Measurements from ENCODE around the gene BUB3.
A peak's percentile ranks its signal among the peaks of the same experiment; 100 is the strongest.

BUB3 gene

DNA sequence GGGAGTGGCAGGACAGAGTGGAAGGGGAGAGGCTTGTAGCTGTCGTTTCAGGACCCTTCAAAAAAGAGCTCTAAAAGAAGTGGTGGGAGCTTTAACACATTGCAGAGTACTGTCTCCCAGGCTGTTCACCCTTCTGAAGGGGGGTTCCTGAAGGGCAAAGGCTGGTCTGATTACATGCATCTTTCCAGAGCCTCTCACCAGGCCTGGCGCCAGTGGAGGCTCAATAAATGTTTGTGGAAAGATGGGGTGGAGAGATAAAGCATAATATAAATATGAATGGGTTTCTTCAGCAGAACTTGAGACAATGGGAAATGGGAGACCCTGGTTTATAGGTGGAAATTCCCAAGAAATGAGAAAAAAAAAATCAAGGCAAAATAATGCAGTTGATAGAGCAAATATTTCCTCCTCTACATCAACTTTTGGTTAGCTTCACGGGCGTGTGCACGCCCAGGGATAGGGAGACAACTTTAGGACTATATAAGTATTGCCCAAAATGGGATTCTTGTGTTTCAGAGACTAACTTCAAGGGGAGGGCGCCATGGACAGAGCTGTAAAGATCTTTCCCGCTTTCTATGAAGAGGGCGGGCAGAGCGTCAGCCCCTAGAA, 613 bp upstream of the BUB3 start:
- TF ChIP-seq, protein P1, sequence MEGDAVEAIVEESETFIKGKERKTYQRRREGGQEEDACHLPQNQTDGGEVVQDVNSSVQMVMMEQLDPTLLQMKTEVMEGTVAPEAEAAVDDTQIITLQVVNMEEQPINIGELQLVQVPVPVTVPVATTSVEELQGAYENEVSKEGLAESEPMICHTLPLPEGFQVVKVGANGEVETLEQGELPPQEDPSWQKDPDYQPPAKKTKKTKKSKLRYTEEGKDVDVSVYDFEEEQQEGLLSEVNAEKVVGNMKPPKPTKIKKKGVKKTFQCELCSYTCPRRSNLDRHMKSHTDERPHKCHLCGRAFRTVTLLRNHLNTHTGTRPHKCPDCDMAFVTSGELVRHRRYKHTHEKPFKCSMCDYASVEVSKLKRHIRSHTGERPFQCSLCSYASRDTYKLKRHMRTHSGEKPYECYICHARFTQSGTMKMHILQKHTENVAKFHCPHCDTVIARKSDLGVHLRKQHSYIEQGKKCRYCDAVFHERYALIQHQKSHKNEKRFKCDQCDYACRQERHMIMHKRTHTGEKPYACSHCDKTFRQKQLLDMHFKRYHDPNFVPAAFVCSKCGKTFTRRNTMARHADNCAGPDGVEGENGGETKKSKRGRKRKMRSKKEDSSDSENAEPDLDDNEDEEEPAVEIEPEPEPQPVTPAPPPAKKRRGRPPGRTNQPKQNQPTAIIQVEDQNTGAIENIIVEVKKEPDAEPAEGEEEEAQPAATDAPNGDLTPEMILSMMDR (conservative IDR thresholded peaks at IDR 0.05): no peak
- TF ChIP-seq ZFX (IDR thresholded peaks at IDR 0.05): no peak
- peak overlapping the region; percentile 98 for H3K27ac ChIP-seq

DNA sequence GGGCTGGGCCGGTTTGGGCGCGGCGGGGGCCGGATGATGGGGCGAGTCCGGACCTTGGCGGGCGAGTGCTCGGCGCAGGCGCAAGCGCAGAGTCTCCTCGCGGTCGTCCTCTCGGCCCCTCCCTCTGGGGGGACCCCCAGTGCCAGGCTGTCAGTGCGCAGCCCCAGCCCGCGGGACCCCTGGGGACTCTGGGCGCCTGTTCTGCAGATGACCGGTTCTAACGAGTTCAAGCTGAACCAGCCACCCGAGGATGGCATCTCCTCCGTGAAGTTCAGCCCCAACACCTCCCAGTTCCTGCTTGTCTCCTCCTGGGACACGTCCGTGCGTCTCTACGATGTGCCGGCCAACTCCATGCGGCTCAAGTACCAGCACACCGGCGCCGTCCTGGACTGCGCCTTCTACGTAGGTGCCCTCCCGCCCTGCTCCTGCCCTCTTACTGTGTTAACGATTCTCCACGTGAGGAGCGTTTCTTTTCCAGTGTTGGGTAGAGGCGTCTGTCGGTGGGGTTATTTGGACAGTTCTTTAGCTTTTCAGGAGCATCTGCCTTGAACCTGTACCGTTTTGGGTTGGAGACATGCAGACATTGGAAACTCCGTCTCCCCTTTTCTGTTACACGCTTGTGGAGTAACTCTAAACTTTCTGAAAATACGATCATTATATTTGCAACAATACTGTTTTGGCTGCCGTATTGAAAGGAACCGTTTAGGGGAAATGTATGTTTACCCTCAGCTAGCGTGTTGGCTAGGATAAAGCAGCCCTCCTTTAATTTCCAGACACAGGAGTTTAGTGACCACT, 706 bp downstream of the BUB3 start:
- peak overlapping the region; percentile 98 for H3K27ac ChIP-seq
- TF ChIP-seq, protein P1 (conservative IDR thresholded peaks at IDR 0.05): no peak
- no peak for TF ChIP-seq ZFX (IDR thresholded peaks at IDR 0.05)

DNA sequence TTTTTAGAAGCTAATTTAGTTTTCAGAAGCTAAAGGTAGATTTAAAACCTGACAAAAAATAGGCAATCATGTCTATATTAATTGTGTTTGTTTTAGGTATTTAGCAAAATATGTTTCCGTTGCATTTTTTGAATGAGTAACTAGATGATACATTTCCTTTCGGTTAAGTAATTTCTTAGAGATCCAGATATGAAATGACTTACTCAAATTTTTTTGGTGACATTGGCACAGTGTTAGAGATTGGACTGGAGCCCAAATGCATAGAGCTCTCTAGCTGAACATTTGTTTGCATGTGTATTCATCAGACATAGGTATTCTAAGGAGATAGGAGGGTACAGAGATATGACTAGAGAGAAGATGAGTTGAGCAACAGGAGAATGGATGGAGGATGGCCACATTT, 1.9 kb downstream of the BUB3 start:
- TF ChIP-seq, protein P1 (conservative IDR thresholded peaks at IDR 0.05): no peak
- TF ChIP-seq ZFX (IDR thresholded peaks at IDR 0.05): no peak
- no peak overlapping the region for H3K27ac ChIP-seq

DNA sequence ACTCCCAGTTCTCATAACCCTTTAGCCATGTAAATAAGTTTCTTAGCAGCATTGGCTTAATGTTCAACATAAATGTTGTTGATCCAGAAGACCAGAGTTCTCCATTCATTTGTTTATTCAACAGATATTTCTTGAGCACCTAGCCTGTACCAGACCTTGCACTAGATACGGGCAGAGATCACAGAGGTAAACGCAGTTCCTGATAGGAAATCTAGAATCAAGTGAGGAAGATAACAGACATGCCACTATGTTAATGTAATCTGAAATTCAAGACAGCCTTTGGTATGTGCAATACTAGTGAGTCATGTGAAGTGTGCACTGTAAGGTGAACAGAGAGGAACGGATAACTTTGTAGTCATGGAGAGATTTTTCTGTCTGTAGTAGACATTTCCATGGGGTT, 3.0 kb downstream of the BUB3 start:
- H3K27ac ChIP-seq: no peak overlapping the region
- no peak for TF ChIP-seq ZFX (IDR thresholded peaks at IDR 0.05)
- TF ChIP-seq, protein P1 (conservative IDR thresholded peaks at IDR 0.05): no peak

DNA sequence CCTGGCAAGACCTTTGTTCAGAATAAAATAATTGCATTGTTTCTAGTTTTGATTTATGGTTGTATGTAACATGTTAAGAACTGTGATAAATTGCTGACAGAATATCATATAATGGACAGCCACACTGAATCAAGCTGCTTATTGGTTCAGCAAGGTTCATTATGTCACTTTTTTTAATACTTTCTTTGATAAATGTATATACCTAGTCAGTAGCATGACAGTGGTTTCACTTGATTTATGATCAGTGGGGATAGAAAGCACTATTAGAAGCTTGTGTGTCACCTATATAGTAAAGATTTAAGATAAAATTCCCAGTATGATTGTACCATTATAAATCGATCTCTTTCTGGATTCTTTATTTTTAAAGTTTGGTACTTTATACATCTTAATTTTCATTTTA, 4.5 kb downstream of the BUB3 start:
- TF ChIP-seq ZFX (IDR thresholded peaks at IDR 0.05): no peak
- TF ChIP-seq, protein P1 (conservative IDR thresholded peaks at IDR 0.05): no peak

DNA sequence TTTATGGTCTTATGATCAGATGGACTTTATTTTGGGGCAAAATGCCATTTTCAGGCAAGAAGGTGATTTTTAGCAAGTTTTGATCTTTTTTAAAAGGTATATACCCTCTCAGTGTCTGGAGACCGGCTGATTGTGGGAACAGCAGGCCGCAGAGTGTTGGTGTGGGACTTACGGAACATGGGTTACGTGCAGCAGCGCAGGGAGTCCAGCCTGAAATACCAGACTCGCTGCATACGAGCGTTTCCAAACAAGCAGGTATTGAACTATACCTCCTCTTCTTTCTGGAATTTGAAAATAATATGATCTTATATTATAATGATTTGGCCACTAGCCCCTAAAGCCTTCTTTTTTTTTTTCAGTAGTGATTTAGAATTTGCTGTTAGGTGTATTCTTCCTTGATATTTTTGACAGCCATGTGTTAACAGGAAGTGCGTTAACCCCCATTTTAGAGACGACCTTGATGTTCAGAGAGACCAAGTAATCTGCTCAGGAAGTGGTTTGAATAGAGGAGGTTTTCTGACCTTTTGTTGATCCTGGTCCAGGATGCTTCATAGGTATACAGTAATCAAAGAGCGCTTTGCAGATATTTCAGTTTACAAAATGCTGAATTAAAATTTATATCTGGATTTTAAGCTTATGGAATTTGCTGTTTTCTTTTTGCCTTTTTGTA, 6.2 kb downstream of the BUB3 start:
- H3K27ac ChIP-seq: no peak overlapping the region
- TF ChIP-seq, protein P1 (conservative IDR thresholded peaks at IDR 0.05): no peak
- no peak for TF ChIP-seq ZFX (IDR thresholded peaks at IDR 0.05)

More for the DNA sequence above, 4.5 kb downstream of the BUB3 start:
- H3K27ac ChIP-seq: no peak overlapping the region

DNA sequence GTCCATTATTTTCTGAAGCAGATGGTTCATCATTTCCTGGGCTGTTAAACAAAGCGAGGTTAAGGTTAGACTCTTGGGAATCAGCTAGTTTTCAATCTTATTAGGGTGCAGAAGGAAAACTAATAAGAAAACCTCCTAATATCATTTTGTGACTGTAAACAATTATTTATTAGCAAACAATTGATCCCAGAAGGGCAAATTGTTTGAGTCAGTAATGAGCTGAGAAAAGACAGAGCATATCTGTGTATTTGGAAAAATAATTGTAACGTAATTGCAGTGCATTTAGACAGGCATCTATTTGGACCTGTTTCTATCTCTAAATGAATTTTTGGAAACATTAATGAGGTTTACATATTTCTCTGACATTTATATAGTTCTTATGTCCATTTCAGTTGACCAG, 10.1 kb downstream of the BUB3 start:
- TF ChIP-seq, protein P1 (conservative IDR thresholded peaks at IDR 0.05): no peak
- TF ChIP-seq ZFX (IDR thresholded peaks at IDR 0.05): no peak
- no peak overlapping the region for H3K27ac ChIP-seq

Measured in C4-2B (cell line).